GM18511 (cell line): ENCODE data around the gene DNAH10.

Source experiments
- ATAC-seq: cut with Tn5 transposase; IDR thresholded peaks from one replicate; pipeline ENCODE4 v1.9.1; 2021; ENCODE audit warnings: mild to moderate bottlenecking, moderate library complexity; ENCODE audit not compliant: unreplicated experiment

Gene DNAH10

GRCh38 chr12:123873793-123874192, 111.7 kb downstream of the DNAH10 start:
- no peak for ATAC-seq

GRCh38 chr12:123877968-123878367, 115.9 kb downstream of the DNAH10 start:
- no peak for ATAC-seq

- ATAC-seq = no peak
Measured at GRCh38 chr12:123879101-123879500, 117.0 kb downstream of the DNAH10 start.

- no peak for ATAC-seq
Measured at GRCh38 chr12:123879691-123880090, 117.6 kb downstream of the DNAH10 start.

- no peak for ATAC-seq
Measured at GRCh38 chr12:123882161-123882705, 120.1 kb downstream of the DNAH10 start.

GRCh38 chr12:123886258-123886657, 124.2 kb downstream of the DNAH10 start:
- no peak for ATAC-seq

- no peak for ATAC-seq
Measured at GRCh38 chr12:123886931-123887582, 125.0 kb downstream of the DNAH10 start.

GRCh38 chr12:123888989-123889388, 126.9 kb downstream of the DNAH10 start:
- no peak for ATAC-seq

- ATAC-seq = no peak
Measured at GRCh38 chr12:123889848-123890535, 127.9 kb downstream of the DNAH10 start.

- ATAC-seq = no peak
Measured at GRCh38 chr12:123890536-123890902, 128.4 kb downstream of the DNAH10 start.

GRCh38 chr12:123891011-123891410, 128.9 kb downstream of the DNAH10 start:
- ATAC-seq = no peak

- ATAC-seq = no peak
Measured at GRCh38 chr12:123891516-123892179, 129.5 kb downstream of the DNAH10 start.

GRCh38 chr12:123892180-123892559, 130.1 kb downstream of the DNAH10 start:
- ATAC-seq = no peak

- no peak for ATAC-seq
Measured at GRCh38 chr12:123892853-123893252, 130.8 kb downstream of the DNAH10 start.

- ATAC-seq = no peak
Measured at GRCh38 chr12:123893276-123893675, 131.2 kb downstream of the DNAH10 start.

GRCh38 chr12:123894823-123895345, 132.8 kb downstream of the DNAH10 start:
- no peak for ATAC-seq

GRCh38 chr12:123895451-123895850, 133.3 kb downstream of the DNAH10 start:
- no peak for ATAC-seq

GRCh38 chr12:123896767-123897166, 134.7 kb downstream of the DNAH10 start:
- ATAC-seq = no peak

GRCh38 chr12:123897221-123897620, 135.1 kb downstream of the DNAH10 start:
- no peak for ATAC-seq

GRCh38 chr12:123898673-123899072, 136.6 kb downstream of the DNAH10 start:
- ATAC-seq = no peak

GRCh38 chr12:123899368-123899767, 137.3 kb downstream of the DNAH10 start:
- no peak for ATAC-seq
